ENCODE data around the gene RIN3. TPM values are rescaled to one million over a fixed set of nuclear protein-coding genes. Genes with fewer than 3 reads are reported as not detected.

Gene RIN3
- total RNA-seq, 1 donor from 2014 or later, result 28.0 TPM

- Mint-ChIP-seq H3K27ac (ENCODE audit: unreplicated experiment) (no peak overlapping the region), H3K4me1 (ENCODE audit: low read depth, unreplicated experiment) (peaks cover 30% of the 10 kb centered on the region), H3K4me3 (ENCODE audit: unreplicated experiment) (no peak overlapping the region), H3K36me3 (ENCODE audit: low read depth, unreplicated experiment) (no peaks in the 10 kb centered on the region), H3K27me3 (ENCODE audit: low read depth, unreplicated experiment) (no peaks in the 10 kb centered on the region), H3K9me3 (ENCODE audit: unreplicated experiment) (peaks cover 3% of the 10 kb centered on the region)
- Histone ChIP-seq H3K79me2 (ENCODE audit: insufficient read depth, low read length) (no peaks in the 10 kb centered on the region), H3K4me3 (ENCODE audit: insufficient read depth, low read depth, low read length) (no peak overlapping the region), H2AFZ (ENCODE audit: low read depth, low read length) (no peak overlapping the region), H3K36me3 (ENCODE audit: insufficient read depth, low read length) (no peaks in the 10 kb centered on the region), H3K4me2 (ENCODE audit: low read length) (no peak overlapping the region), H4K20me1 (ENCODE audit: insufficient read depth, low read length) (no peaks in the 10 kb centered on the region), H3K4me1 (ENCODE audit: insufficient read depth, low read length) (peaks cover 22% of the 10 kb centered on the region), H3K9me3 (ENCODE audit: insufficient read depth, low read depth, low read length) (no peaks in the 10 kb centered on the region), H3K27me3 (ENCODE audit: insufficient read depth, low read length) (no peaks in the 10 kb centered on the region), H3K27ac (ENCODE audit: low read depth, low read length) (no peak overlapping the region), H3K9ac (ENCODE audit: low read length) (no peak overlapping the region)
- TF ChIP-seq EZH2 (IDR thresholded peaks at IDR 0.05; ENCODE audit: insufficient read depth, low read length), result no peak
- TF ChIP-seq CTCF (IDR thresholded peaks at IDR 0.05; ENCODE audit: insufficient read depth, low read depth, low read length), result no peak
- FAIRE-seq (no peak), DNase-seq (ENCODE audit: low read depth) (no peak)
These were observed 7.8 kb upstream of the RIN3 start for GRCh38 chr14:92505826-92506225.

GRCh38 chr14:92506231-92506630 lies 7.3 kb upstream of the RIN3 start:
- Histone ChIP-seq H3K4me2 (ENCODE audit: low read length) (no peak overlapping the region), H3K27ac (ENCODE audit: low read depth, low read length) (no peak overlapping the region), H3K9ac (ENCODE audit: low read length) (no peak overlapping the region), H4K20me1 (ENCODE audit: insufficient read depth, low read length) (no peaks in the 10 kb centered on the region), H3K4me3 (ENCODE audit: insufficient read depth, low read depth, low read length) (no peak overlapping the region), H3K27me3 (ENCODE audit: insufficient read depth, low read length) (no peaks in the 10 kb centered on the region), H3K79me2 (ENCODE audit: insufficient read depth, low read length) (no peaks in the 10 kb centered on the region), H3K4me1 (ENCODE audit: insufficient read depth, low read length) (peaks cover 27% of the 10 kb centered on the region), H2AFZ (ENCODE audit: low read depth, low read length) (no peak overlapping the region), H3K36me3 (ENCODE audit: insufficient read depth, low read length) (no peaks in the 10 kb centered on the region), H3K9me3 (ENCODE audit: insufficient read depth, low read depth, low read length) (no peaks in the 10 kb centered on the region)
- Mint-ChIP-seq H3K9me3 (ENCODE audit: unreplicated experiment) (peaks cover 3% of the 10 kb centered on the region), H3K4me3 (ENCODE audit: unreplicated experiment) (no peak overlapping the region), H3K27ac (ENCODE audit: unreplicated experiment) (no peak overlapping the region), H3K27me3 (ENCODE audit: low read depth, unreplicated experiment) (no peaks in the 10 kb centered on the region), H3K4me1 (ENCODE audit: low read depth, unreplicated experiment) (peaks cover 34% of the 10 kb centered on the region), H3K36me3 (ENCODE audit: low read depth, unreplicated experiment) (no peaks in the 10 kb centered on the region)
- FAIRE-seq (no peak), DNase-seq (ENCODE audit: low read depth) (no peak)
- TF ChIP-seq EZH2 (IDR thresholded peaks at IDR 0.05; ENCODE audit: insufficient read depth, low read length) (no peak), CTCF (IDR thresholded peaks at IDR 0.05; ENCODE audit: insufficient read depth, low read depth, low read length) (no peak)

- H3K36me3 ChIP-seq (ENCODE audit: insufficient read depth, low read length), result no peaks in the 10 kb centered on the region
- FAIRE-seq, result no peak
- H2AFZ ChIP-seq (ENCODE audit: low read depth, low read length), result no peak overlapping the region
- Mint-ChIP-seq H3K4me3 (ENCODE audit: unreplicated experiment) (no peak overlapping the region), H3K27ac (ENCODE audit: unreplicated experiment) (no peak overlapping the region), H3K36me3 (ENCODE audit: low read depth, unreplicated experiment) (no peaks in the 10 kb centered on the region), H3K27me3 (ENCODE audit: low read depth, unreplicated experiment) (no peaks in the 10 kb centered on the region), H3K9me3 (ENCODE audit: unreplicated experiment) (peaks cover 3% of the 10 kb centered on the region), H3K4me1 (ENCODE audit: low read depth, unreplicated experiment) (peaks cover 35% of the 10 kb centered on the region)
- no peaks in the 10 kb centered on the region for H3K79me2 ChIP-seq (ENCODE audit: insufficient read depth, low read length)
- no peak for DNase-seq (ENCODE audit: low read depth)
- no peak overlapping the region for H3K4me2 ChIP-seq (ENCODE audit: low read length)
- H3K4me1 ChIP-seq (ENCODE audit: insufficient read depth, low read length), result peaks cover 22% of the 10 kb centered on the region
- no peak overlapping the region for H3K27ac ChIP-seq (ENCODE audit: low read depth, low read length)
- no peak overlapping the region for H3K4me3 ChIP-seq (ENCODE audit: insufficient read depth, low read depth, low read length)
- no peak overlapping the region for H3K9ac ChIP-seq (ENCODE audit: low read length)
- no peaks in the 10 kb centered on the region for H3K9me3 ChIP-seq (ENCODE audit: insufficient read depth, low read depth, low read length)
- TF ChIP-seq CTCF (IDR thresholded peaks at IDR 0.05; ENCODE audit: insufficient read depth, low read depth, low read length) (no peak), EZH2 (IDR thresholded peaks at IDR 0.05; ENCODE audit: insufficient read depth, low read length) (no peak)
- H3K27me3 ChIP-seq (ENCODE audit: insufficient read depth, low read length), result no peaks in the 10 kb centered on the region
- H4K20me1 ChIP-seq (ENCODE audit: insufficient read depth, low read length), result no peaks in the 10 kb centered on the region
These were observed 6.3 kb upstream of the RIN3 start for GRCh38 chr14:92507174-92507768.

Data from astrocyte (in vitro differentiated cells and primary cell).